ENCODE measurements around the gene VWF.
A peak's percentile ranks its signal among the peaks of the same experiment; 100 is the strongest.

Gene VWF

DNA sequence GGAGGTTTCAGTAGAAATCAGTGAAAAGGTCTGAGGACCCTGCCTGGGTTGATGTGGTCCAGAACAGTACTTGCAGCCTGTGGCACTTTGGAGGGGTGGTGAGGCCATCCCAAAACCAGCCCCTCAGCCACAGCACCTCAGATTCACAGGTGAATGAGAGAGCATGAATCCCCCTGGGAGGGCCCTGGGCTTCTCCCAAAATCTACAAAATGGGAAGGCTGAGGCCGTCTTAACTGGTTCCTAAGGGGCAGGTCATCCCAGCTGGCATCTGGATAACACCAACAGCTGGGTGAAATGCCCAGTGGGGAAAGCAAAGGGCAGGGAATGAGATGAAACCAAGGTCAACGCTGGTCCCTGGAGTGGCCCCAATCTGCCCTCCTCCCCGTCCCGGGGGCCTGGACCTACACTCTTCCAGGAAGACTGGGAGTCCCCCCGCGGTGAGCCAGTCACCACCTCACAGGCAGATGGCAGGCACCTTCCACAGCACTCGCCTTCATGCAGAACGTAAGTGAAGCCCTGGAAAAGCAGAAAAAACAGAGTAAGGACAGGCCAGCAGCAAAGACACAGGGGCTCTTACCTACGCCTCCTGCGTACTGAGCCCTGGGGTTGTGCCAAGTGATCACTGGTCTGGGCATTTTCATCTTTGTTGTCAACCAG, 153.1 kb downstream of the VWF start:
- DNase-seq, result no peak

DNA sequence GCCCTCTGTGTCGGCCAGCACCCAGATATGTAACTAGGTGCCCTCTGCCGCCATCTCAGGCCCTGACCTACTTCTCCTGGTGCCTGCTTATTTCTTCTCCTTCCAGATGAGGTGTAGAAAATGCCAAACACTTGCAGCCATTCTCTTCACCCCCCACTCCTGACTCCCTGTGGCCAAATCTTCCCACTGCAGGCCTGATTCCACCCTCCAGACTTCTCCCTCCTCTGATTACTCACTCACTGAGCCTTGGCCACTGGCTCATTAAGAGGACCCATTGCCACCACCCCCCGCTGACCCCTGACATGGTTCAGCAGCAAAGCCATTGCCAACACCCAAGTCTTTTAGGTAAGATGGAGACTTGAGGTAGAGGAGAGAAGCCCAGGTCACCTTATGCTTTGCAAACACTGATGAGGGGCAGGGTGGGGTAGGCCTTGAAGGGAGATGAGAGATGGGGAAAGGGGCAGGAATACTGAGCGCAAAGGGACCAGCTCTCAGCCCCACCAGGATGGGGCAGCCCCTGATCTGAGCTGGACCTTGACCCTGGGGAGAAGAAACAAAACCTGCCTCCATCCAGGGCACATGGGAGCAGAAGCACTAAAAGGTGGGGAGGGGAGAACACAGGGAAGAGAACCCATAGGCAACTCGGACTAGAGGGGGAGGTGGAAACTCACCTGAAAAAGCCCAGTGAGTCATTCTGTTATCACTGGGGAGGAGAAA, 154.3 kb downstream of the VWF start:
- no peak for DNase-seq

DNA sequence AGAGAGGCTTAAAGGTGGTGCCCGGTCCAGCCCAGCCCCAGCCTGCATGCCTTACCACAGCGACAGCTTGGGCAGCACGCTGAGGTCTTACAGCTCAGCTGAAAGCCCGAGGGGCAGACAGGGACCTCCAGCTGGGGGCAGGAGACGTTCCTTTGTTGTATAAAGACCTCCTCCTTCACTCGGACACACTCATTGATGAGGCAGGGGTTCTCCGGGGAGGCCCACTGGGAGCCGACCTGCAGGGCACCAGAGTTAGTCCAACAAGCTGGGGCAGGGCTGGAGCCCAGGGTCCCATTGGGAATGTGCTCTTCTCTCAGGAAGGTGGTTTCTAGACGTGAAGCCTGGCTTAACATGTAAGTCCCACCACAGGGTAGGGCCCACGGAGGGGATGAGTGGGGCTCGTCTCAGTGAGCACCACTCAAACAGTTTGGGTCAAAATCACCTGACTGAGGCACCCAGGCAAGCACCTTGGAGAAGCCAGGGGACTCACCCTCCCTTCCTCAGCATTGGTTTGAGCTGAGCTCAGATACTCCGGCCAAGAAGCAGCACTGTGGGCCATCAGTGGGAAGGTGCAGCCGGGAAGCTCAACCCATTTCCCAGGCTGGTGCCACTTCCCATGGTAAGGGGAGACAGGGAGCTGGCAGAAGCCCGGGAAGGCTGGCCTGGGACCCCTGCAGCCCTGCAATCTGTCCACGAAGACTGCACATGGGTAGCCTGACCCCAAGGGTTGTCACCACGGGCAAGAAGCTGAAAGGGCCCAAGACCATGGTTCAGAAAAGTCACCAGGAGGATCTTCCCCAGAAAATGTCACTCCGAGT, 155.1 kb downstream of the VWF start:
- DNase-seq, result no peak

DNA sequence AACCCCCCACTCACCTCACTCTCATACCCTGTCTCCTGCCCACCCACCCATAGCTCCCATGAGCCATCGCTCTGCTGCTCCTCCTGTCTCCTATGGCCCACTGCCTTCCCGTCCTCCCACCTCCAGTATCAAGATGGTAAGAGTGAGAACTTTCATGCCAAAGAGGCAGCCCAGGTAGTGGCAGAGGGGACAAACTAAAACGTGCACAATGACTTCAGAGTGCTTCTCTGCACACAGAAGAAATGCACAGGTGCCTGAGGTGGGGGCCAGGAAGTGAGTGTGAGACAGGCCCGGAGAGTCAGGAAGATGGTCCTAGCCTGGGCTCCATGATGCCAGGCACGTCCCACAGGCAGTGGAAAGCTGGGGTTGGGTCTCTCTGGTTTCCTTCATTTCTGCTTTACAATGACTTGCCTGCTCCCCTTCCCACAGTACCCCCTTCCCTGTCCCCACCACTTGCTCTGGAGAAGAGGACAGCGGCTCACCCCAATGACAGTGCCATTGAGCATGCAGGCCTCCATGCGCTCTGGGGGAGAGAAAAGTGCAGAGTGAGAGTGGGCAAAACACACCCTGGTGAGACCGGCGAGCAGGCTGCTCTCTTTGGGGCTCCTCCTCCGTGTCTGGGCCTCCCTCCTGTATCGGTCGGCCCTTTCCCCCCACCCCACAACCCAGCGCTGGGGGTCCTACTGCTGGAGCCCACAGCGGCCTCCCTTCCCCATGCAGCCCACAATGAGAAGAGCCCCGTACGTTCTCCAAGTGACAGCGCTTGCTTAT, 156.6 kb downstream of the VWF start:
- DNase-seq, result no peak

DNA sequence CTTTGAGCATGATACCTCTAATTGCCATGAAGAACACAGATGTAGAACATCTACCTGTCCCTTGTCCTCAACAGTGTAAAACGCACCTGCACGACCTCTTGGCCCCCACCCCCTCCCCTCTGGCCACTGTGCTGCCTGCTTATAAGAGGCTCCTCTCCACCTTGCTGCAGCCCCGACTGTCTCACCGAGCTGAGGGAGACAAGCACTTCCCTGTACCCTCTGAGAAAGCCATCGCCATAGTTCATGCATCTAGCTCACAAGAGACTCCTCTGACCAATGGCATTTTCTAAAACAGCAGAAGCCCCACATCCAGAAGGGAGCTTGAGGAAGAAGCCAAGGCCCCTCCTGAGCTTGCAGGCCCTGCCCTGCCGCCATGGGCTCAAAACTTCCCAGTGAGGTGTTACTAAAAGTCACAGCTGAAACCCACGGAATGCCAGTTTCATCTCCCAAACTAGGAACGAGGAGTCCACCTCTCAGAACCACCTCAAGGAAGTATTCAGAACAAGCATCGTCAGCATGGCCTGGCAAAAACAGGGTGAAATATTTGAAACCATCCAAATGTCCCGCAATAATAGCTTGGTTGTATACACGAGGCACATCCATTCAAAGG, 157.9 kb downstream of the VWF start:
- no peak for DNase-seq

DNA sequence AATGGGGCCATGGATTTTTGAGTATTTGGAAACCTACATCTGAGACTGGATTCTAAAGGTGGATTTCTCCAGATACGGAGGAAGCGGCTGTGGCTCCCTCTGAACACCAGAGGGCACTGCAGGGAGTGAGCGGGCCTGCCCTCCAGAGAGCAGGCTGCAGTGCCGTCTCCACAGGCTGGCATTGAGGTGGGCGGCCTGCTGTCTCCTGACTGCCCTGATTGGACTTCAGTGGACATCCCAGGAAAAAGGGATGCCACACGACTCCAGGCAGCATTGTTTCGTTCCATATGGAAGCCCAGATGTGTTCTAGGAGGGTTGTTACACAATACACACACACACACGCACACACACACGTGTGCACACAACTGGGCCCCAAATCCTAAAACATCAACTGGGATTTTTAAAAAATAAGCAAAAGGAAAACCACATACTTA, 158.5 kb downstream of the VWF start:
- DNase-seq, result peak; percentile 17

DNA sequence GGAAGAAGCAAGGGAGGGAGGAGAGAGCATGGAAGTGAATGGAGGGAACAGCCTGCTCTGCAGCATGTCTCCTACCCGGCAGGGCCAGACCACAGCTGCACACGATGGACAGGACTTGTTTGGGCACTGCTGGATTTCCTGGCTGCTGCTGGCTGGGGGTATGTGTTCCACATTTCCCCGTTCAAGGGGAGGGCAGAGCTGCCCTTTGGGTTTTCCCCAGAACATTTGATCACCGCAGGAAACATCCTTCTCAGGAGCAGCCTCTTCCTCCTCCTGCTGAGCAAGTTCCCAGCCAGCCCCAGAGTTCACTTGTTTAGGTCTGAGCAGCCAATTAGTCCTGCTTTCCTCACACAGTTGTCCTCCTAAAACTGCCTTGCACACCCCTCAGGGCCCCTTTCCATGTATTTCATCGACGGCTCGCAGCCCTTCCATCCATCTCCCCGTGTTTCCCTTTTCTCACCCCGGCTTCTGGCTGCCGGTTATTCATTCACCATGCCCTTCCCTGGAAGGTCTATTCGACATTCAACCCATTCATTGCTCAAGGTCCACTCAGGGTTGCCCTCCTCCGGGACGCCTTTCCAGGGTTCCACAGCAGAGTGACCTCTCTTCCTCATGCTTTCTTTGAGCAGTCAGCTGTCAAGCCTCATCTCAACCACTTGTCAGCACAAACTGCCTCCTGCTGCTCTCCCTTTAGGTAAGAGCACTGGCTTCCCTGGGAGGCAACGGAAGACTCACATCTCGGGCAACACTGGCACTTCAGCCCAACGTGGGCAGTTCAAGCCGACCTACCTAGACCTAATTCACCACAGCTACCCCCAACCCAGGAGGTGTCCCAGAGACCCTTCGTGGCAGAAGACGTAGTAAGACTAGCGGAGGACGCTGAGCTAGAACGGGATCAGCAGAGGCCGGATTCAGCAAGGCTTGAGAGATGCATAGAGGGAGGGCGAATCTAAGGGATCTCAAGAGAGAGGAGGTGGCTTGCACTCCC, 159.3 kb downstream of the VWF start:
- no peak for DNase-seq

DNA sequence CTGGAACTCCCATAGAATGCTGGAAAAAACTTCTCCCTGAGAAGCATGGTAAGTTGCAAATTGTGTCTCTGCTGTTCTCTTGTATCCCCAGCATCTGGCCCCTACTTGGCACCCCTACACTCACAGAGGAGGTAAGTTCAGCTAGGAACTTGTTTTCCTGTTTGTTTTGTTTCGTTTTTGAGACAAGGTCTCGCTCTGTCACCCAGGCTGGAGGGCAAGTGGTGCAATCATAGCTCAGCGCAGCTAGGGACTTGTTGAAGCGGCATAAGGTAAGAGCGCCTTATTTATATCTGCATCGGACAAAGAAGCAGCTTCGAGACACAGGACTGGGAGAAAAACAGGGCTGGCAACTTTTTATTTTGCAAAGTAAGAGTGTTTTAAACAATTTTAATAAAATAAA, 161.0 kb downstream of the VWF start:
- DNase-seq, result no peak

DNA sequence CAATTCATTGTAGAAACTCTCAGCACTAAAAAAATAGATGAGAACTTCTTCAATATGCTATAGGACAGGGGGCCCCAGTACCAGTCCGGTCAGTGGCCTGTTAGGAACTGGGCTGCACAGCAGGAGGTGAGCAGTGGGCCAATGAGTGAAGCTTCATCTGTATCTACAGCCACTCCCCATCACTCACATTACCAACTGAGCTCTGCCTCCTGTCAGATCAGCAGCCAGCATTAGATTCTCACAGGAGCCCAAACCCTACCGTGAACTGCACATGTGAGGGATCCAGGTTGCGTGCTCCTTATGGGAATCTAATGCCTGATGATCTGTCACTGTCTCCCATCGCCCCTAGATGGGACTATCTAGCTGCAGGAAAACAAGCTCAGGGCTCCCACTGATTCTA, 163.7 kb downstream of the VWF start:
- DNase-seq, result no peak

DNA sequence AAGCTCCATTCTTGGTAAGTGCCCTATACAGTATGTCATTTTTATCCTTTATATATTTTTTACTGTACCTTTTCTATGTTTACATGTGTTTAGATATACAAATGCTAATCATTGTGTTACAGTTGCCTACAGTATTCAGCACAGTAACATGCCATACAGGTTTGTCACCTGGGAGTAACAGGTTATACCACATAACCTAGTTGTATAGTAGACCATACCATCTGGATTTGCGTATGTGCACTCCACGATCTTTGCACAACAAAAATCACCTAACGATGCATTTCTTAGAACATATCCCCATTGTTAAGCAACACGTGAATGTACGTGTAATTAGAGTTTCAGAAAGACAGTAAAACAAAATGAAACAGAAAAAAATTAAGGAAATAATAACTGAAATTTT, 167.5 kb downstream of the VWF start:
- DNase-seq, result no peak

DNA sequence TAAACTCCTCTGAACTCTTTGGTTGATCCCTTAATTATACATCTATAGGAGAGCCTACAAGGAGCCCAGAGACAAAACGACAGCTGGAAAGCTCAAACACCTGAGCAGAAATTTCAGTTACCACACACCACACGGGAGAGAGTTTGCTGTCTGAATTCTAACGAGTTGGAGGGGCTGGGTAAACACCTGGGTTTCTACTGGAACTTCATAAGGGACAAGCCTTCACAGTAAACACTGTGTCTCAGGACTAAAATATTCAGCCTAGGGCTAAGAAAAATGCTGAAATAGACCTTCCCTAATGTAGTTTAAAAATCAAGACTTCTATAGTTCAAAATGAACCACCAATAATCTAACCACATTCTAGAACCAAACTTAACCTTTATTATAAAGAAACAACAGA, 169.8 kb downstream of the VWF start:
- DNase-seq, result no peak

DNA sequence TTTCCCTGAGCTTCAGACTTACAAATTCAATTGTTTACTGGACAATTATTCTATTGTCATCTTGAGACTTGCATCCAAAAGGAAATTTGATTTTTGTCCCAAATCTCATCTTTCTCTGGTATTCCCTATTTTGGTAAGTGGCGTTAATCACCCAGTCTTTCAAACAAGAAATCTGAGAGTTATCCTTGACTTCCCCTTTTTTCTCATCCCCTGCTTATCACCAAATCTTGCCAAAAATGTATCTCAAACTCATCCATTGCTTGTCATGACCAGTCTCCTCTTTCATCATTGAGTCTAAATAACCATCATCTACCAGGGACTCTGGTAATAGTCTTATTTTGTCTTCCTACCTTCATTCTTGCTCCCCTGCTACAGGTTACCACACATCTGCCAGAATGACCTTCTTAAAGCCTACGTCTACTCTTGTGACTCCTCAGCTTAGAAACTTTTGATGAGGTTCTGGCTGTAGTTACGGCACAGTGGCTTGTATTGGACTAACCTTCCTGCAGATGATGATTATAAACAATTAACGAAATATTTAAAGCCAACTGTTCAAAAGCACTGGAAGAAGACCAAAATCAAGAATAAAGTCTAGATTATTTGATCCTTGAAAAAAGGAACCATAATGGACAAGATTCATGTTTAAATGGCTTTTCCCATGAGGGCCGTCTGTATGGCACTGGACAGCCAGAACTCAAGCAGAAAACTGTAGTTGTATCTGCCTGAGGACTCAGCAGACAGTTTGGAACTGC, 170.5 kb downstream of the VWF start:
- no peak for DNase-seq

DNA sequence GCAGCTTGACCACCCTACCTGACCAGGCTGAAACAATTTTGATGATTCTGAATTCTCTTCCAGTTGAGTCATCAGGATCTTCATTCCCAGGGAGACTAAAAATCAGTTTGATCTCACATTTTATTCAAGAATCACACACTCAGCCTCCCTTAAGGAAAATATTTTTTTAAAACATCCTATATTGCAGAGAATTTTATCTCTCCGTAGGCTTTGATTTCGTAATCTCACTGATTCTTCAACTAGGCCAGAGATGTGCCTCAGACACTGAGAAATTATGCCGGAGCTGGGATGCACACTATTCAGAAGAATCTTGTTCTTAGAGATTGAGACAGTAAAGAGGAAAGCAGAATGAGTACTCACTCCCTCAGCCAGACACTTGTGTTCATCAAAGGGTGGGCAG, 172.4 kb downstream of the VWF start:
- no peak for DNase-seq

DNA sequence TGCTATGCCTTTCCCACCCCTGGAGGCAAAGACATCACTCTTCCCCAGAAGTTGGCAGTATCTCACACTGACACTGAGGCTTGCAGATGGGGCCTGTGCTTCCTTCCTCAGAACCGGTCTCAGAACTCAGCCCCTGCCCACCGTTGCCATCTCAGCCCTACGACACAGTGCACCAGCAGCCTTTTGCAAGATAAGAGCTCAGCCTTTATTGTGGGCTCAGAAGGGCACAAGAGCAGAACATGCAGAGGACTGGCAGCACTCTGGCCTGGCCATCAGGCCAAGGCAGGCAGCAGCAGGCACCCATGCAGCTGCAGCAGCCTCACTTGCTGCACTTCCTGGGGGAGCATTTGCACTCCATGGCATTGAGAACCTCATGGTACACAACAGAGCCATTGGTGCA, 175.8 kb downstream of the VWF start:
- DNase-seq, result no peak

DNA sequence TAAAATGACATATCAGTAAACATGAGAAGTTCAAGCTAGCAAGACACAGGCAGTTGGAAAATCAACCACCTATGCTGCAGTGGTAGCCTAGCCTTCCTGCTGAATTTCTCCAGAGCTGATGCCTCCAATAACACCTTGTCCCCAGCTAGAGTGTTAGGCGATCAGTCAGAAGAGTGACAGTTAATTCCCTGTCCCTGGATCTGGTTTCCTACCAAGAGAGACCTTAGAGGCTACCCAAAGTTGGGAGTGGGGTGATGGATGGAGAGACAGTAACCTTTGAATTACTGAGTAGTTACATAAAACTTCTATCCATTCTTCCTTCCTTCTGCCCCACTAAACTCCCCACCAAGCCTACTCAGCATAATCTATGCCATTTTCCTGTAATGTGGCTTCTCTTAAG, 177.5 kb downstream of the VWF start:
- DNase-seq, result no peak

DNA sequence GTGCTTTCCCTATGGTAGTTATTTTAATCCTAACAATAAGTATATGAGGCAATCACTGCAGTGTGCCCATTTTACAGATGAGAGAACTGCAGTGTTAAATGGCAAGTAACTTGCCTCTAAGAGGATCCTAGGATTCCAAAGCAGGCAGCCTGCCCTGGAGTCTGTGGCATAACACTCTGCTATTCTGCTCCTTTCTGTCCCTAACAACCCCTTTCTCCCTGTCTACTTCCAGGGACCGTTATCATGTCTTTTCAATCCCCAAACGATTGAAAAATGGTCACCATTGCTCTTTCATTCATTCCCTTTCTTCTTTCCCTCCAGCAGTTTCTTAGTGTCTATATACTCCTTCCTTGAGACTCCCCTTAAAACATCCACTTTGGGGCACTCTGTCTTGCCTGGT, 178.1 kb downstream of the VWF start:
- DNase-seq, result no peak

DNA sequence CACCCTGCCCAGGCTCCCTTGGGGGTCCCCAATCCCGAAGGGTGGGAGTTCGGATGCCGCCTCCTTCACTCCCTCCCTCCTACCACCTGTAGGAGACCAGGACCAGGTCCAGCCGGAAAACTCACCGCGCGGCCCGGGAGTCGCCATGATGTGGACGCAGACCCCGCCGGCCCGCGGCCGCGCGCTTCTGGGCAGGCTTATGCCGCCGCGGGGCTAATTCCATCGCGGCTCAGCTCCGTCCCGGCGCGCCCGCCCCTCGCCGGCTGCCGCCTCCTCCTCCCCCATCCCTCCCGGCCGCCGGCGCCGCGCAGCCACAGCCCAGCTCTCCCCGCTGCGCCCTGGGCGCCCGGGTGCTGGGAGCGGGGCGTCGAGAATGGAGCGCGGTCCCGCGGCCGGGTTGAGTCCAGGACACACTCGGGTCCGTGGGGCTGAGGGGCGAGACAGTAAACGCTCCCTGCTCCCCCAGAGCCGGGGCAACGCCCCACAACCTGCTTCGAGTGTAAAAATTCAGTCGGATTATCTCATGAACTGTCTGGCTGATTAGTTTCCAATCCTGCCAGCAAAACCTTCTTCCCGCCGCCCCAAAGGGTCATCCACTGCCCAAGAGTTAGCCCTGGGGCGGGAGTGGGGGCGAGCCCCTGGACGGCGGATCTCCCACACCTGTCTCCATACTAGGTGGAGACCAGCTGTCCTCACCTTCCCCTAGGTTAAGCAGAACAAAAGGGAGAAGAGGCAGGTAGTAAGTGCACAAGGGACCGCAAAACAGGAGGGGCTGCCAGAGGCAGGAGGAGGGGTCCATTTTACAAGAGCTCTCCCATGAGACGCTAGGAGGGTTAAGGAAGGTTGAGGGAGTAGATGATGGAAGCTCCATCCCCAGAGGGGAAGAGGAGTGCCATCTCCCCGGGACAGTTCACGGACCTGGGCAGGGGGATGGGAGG, 179.1 kb downstream of the VWF start, which contains the start of gene ANO2:
Gene ANO2, minus strand, starts transcription at position 189 of the 938 bp plus-strand sequence. Its CDS starts 42 bp downstream, at position 147.
- DNase-seq, result no peak

DNA sequence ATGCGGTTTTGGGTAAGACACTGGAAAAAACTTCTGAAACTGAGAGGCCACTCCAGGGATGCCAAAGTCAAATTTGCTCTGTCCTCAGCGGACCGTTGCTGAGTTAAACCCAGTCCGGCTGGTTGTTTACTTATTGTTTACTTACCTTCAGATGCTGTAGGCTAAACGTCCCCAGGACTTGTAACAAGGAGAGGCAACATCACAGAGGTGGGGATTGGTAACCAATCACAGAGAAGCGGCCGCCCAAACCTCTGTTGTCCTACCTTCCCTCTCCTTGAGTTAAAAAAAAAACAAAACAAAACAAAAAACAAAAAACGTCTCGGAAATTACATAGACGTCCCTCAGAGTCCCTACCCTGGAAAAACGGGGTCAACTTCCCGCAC, 179.8 kb downstream of the VWF start:
- DNase-seq, result no peak

DNA sequence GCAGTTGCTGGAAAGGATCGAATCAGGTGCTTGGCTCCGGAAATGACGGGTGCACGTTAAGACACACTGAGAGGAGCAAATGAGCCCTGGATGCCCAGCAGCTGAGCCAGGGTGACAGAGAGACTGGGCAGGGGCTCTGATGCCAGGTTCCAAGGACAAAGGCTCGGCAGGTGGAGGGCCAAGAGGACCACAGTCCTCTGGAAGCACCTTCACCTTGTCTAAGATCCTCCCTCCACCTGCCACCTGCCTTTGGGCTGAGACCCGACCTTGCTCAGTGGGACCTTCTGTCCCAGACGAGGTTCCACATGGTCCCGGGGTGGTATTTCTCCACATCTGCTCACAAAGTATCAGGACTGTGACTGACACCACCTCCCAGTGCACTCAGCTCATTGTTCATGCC, 180.4 kb downstream of the VWF start:
- no peak for DNase-seq
